SK-N-DZ (cell line): ENCODE data around the gene APBB1IP.

Source experiments
- DNase-seq: peaks from one replicate; pipeline ENCODE4 v3.0.0-alpha.2; 2015; ENCODE audit warnings: low spot score

APBB1IP gene

DNA sequence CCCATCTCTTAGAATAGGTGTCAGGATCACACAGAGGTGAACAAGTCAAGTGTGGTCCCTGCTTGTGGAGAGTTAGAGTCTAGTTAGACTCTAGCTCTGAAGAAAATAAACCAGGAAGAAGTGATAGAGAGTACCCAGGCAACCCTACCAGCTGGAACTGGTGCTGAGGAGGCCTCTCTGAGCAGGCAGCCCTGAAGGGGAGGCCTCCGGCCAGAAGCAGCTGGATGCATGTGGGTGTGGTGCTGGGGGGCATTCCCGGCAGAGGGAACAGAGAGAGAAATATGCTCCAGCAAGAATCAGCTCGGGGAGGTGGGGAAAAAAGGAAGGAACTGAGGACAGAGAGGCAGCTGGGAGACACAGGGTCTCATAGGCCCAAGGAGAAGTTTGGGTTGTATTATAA lies 68.6 kb downstream of the APBB1IP start:
- DNase-seq: no peak

DNA sequence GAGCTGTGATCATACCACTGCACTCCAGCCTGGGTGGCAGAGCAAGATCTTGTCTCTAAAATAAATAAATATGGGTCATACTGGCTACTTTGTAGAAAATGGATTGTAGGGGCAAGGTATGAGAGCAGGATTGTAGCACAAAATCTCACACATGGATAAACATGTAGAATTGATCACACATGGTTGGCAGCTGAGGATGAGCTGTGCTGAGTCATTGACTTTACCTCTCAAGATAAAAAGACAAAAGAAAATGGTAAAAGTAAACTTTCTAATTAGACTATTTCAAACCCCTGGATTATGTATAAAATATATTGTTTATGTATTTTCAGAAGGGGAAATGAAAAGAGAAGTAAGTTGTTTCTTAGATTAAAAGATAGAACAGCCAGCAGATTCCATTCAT lies 69.3 kb downstream of the APBB1IP start:
- no peak for DNase-seq

DNA sequence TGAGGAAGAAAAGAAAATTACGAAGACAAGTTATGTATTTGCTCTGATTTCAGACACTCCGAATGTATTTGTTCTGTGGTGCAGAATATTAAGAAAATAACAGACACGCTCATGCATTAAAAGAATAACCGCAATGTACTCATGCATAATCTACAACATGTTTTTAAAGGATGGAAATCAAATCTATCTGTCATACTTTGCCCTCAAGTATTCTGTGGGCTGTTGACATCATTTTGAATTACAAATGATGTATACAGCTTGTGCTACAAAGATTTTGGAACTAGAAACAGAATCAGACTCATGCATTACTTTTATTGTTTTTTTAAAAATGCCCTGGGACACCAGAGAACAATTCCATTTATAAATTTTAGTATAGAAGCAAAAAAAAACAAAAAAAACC lies 69.9 kb downstream of the APBB1IP start:
- DNase-seq: no peak

DNA sequence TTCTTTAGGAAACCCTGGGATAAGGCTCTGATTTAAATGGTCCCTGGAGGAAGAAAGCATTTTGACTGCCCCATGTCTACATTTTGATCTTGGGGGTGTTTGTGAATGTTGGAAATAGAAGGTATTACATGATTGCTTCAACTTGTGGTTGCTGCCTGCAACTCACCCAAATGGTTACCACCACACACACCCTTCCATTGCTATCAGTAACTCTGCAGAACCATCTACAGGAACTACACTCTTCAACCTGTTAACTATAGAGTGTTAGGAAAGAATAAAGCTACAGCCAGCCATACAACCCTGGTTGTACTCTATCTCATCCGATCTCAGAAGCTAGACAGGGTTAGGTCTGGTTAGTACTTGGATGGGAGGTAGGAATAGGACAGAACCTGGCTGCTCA lies 71.2 kb downstream of the APBB1IP start:
- DNase-seq: no peak

DNA sequence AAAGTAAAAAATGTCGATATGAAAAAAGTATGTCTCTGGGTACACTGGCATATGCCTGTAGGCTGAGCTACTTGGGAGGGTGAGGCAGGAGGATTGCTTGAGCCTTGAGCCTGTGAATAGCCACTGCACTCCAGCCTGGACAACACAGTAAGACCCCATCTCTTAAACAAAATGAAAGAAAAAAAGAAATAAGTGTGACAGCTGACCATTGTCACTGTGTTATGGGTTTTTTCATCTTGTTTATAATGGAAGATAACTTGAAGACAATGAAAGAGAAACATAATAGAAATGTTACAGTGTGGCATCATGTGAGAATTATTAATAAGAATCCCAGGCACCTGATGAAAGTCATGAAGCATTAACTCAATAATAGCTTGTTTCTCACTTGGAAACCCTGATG lies 75.0 kb downstream of the APBB1IP start:
- DNase-seq: no peak

DNA sequence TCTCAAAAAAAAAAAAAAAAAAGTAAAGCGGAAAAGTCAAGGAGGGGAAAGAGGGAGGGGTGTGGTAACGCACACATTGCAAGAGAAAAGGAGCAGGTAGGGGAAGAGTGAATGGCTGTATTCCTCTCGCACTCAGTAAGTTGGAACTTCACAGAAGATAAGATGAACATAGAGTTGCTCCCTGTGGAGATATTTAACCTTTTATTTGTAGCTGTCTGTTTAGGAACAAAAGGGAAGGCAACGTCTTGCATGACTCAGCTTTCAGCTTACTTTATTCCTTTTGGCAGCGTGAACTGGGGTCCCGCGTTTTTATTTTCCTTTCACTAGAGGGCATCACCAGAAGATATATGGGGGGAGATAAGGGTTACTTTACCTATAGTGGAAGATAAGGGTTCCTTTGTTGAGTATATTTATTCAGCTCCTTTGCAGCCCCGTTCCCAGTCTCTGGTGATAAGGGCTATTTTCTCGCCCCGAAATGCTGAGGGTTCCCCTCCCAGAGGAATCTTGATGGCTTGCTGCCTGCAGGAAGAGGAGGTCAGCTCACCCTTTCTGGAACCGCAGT lies 78.5 kb downstream of the APBB1IP start:
- DNase-seq: no peak

DNA sequence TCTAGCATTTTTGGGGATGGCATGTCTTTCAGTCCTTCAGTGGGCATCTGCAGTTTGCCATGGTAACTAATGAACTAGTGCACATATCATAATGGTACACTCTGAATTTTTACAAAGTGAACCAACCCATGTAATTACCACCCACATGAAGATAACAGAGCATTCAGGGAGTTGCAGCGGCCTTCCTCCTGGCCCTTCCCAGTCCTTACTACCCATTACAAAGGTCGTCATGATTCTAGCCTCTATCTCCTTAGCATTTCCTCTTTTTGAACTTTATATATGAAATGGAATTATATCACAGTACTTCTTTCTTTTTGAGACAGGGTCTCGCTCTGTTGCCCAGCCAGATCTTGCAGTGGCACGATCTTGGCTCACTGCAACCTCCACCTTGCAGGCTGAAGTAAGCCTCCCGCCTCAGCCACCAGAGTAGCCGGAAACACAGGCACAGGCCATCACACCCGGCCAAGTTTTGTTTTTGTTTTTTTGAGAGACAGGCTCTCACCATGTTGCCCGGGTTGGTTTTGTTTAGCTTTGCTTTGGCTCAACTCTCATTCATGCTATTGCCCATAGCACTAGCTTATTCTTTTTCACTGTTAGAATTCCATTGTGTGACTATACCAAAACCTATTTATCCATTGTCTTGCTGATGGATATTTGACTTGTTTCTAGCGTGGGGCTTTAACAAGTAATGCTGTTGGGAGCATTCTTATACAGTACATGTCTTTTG lies 79.2 kb downstream of the APBB1IP start:
- no peak for DNase-seq

DNA sequence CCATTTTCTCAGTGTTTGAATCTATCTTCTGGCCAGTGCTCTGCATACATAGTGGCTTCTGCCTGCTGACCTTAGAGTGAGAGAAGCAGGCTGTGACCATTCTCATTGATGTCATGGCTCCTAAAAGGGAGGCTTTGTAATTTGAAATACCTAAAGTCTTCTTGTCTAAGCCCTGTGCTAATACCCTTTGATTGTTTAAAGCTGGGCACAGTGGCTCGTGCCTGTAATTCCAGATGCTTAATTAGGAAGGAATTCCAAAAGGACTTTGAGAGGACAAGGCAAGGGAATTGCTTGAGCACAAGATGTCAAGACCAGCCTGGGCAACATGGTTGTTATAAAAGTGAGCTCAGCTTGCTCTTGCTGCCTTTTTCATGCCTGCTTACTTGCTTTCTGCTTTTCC lies 81.7 kb downstream of the APBB1IP start:
- DNase-seq: no peak

DNA sequence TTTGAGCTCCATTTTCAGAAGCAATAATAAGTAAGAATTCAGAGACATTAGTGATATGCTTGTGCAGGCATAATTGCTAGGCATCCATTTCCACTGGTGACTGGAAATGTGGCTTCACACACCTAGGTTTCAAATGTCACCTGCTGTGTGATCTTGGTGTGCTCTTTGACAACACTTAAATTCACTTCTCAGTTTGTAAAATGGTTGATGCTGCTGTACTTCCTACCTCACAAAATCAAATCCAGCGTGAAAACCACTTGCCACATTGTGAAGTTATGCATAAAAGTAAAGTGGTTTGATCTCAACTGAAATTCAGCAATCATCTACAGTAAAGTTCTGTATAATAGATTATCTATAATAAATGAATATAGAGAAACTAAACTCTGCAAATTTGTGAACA lies 82.4 kb downstream of the APBB1IP start:
- no peak for DNase-seq

DNA sequence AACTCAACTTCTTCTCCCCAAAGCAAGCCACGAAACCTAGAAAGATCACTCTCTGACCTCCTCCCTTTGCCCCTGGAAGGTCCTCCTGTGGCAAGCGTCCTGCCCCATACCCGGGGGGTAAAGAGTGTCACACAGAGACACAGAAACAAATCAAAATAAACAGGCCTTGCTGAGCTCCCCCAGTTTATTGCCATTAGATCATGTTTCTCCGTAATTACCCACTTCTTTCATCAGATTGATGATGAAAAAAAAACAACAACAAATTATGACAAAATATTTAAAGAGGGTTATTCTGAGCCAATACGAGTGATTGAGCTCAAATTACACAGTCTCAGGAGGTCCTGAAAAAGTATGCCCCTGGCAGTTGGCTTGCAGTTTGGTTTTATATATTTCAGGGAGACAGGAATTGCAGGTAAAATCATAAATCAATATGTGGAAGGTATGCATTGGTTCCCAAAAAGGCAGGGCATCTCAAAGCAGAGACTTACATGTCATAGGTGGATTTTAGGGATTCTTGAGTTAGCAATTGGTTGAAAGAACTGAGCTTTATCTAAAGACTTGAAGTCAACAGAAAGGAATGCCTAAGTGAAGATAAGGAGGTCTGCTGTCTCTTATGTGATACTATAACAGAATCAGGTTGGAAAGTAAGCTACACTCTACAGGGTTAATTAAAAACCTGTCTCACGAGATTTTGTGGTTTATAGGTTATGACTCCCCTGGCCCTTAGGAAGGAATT lies 86.2 kb downstream of the APBB1IP start:
- no peak for DNase-seq

DNA sequence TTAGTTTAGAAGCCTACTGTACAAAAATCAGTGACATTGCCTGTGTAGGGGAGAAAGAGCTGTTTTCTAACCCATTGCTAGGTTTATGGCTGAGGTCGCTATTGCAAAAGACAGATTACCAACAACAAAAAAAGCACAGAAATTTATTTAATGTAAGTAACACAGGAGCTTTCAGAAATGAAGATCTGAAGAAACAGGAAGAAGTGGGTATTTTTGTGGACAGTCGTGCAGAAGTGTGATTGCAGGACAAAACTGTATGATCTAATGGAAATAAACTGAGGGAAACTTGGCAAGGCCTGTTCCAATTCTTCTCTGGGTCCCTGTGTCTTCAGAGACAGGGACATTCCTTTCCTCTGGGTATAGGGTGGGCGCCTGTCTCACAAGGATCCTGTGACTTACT lies 87.4 kb downstream of the APBB1IP start:
- no peak for DNase-seq

DNA sequence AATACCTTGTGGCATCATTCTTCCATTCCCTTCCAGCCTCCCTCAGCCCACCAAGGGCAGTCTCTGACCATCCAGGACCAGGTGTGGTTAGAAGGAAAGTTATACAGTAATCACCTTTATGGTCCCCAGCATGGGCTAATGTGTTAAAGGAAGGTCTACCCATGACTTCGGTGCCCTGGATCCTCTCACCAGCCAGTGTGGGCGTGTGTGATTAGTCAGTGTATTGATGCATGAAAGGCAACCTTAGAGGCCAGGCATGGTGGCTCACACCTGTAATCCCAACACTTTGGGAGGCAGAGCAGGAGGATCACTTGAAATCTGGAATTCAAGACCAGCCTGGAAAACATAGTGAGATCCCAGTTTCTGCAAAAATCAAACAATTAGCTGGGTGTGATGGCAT lies 88.9 kb downstream of the APBB1IP start:
- no peak for DNase-seq

DNA sequence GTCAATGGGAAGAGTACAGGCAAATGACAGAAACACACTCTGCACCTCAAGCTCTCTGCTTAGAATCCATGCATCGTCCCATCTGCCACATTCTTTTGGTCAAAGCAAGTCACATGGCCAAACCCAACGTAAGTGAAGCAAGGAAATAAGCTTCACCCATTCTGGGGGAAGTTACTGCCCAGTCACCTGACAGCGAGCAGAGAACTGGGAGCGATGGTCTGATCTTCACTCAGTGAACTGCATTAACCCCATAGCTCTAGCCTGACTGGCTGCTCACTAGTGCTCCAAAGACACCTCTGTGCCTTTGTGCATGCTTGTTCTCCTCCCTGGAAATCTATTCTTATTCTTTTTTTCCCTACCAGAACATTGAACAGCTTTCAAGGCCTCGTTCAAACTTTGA lies 89.9 kb downstream of the APBB1IP start:
- DNase-seq: no peak

DNA sequence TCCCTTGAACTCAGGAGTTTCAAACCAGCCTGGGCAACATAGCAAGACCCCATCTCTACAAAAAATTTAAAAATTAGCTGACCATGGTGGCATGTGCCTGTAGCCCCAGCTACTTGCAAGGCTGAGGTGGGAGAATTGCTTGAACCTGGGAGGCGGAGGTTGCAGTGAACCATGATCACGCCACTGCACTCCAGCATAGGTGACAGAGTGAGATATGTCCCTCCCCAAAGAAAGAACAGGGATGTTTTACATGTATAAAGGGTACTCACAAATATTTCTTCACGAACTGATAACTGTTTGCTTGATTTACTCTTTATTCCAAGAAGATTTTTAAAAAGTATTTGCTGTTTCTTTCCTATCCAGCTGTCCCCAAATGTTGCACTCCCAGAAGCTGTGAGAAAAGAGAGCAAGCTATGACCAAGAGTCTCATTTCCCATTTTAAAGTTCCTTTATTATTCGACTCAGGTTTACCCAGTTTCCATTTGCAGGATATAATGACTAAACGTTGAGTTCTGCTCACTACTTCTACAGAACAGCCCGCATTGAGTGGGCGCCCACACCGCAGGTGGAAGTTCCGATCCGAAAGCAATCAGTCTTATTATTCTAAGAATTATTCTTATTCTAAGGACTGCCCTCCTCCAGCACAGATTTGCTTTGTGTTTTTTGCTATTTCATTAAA lies 90.7 kb downstream of the APBB1IP start:
- DNase-seq: no peak

DNA sequence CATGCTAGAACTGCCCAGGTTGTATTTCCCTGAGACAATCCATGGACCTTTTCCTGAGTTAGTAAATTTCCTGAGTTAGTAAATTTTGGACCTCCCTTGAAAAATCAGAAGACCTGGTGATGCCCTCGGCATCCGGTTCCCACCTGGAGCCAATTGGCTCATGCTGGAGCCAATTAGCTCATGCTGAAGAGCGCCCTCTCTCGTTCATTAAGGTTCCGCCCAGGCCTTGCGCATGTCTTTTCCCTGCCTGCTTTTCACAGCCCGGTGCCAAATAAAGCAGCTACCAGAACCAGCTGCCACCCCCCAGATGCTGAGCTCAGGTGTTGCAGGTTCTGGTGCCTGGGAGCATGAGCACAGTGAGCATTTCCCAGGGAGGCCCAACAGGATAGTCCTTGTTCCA lies 96.2 kb downstream of the APBB1IP start:
- no peak for DNase-seq

DNA sequence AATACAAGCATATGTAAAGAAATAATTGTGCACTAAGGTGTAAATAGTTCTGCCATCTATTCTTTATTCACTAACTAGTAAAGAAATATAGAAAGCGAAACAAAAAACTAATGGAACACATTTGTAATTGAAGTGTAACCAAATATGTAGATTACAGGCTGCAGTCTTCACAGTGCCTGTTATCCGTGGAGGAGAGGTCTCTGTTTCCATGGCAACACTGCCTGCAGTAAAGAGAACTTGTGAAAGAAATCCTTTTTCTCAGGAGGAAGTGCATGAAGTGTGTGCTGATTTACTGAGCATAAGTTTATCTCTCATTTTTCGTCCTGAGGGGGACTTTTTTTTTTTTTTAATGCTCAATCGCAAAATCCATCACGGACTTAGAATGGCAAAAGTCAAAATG lies 102.5 kb downstream of the APBB1IP start:
- DNase-seq: no peak

DNA sequence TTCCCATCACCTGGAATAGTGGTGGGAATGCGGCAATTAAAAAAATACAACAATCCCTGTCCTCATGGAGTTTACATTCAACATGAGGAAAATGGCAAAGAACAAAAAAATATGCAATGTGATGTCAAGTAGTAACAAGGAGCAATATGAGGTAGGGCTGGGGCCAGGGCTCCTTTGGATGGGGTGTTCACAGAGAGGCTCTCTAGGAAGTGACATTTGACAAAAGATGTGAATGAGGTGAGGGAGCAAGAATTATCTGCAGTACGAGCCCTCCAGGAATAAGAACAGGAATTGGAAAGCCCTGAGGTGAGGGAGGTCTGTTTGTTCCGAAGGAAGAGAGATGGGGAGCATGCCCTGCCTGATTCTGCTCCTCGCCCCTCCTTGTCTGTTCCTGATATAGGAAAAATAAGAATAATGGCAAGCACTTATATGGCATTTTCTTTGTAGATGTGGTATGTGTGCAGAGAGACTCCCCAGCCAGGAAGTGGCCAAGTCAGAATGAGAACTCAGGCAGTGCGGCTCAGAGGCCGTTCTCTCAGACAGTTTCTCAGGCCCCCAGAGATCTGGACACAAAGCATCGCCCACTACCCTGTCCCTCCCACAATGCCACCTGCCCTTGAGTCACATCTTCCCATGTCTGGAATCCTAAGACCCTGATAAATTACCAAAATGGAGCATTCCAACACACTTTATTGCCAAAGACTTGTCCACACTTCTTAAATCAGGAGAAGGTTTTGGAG lies 105.6 kb downstream of the APBB1IP start:
- DNase-seq: no peak

DNA sequence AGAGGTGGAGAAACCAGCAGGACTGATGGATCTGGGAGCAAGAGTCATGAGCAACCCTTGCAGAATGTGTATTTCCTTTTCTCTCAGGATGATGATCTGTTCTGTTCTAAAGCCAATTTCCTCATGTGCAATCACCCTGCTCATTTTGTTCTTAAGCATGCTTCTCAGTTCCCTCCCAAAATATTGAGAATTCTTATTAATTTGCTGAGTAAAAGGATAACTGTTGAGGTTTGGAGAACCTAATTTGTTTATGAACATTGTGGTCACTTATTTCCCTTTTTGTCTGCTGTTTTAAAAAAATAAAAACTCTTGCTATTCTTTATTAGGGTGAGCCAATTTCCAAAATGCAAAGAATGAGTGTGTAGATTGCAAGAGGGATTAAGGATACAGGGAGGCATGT lies 106.8 kb downstream of the APBB1IP start:
- no peak for DNase-seq

DNA sequence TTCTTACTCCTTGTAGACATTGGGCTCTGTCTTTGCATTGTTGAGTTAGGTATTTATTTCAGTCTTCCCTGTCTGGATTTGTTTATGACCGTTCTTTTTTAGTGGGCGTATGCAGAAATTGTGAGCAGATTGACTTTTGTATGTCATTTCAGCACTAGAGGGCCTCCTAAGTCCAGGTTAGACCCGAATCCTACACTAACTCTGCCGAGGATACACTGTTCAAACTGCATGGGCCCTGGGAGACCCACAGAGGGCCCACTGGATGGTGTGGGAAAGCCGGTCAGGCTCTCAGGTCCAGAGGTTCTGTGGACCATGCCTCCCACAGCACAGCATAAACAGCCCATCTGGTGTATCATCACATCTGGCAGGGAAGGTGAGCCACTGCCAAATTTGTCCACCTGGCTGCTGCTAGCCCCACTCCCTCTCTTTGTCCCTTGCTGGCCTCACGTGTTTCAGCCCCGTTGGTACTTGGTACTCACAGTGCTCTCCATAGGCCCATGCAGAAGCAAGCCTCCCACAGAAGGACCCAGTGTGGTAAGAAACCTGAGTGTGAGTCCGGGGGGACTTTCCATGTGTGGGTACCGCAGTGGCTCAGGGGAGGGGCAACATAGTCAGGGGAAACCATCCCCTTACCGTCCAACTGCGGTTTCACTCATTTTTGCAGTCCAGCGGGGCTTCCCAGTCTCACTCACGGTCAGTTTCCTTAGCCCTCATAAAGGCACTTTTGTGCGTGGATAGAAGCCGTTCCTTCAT lies 112.8 kb downstream of the APBB1IP start:
- no peak for DNase-seq

DNA sequence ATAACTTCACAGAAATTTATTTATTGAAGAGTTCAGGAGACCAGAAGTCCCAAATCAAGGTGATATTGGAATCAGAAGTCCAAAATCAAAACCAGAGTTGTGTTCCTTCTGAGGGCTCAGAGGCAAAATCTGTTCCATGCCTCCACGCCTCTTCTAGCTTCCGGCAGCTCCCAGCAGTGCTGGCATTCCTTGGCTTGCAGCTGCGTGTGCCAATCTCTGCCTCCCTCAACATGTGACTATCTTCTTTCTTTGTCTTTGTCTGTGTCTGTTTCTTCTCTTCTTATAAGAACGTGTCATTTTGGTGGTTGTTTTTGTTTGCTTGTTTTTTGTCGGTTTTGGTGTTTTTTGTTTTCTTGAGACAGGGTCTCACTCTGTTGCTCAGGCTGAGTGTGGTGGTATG lies 116.1 kb downstream of the APBB1IP start:
- no peak for DNase-seq

DNA sequence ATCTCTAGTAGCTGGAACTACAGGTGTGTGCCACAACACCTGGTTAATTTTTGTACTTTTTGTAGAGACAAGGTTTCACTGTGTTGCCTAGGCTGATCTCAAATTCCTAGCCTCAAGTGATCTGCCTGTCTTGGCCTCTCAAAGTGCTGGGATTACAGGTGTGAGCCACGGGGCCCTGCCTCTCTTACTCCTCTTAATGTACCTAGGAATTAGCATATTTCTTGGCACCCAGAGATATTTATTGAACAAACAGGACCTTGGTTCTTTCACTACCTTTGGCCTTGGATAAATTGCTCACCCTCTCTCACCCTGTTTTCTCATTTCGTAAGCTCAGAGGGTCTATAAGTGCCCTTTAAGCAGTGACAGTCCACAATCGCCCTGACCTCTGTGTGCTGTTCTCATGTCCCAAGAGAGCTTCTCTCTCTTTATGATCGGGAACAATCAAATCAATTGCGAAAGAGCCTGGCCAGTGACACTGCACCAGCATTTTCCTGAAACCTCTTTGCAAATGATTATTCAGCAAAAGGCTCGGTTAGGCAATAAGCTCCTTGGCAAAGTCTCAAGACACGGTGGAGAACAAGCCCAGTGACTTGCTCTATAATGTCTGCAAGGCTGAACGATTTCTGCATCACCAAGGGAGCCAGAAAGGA lies 117.7 kb downstream of the APBB1IP start:
- DNase-seq: no peak
